ENCODE data around the gene C1orf198. TPM values are rescaled to one million over a fixed set of nuclear protein-coding genes. Genes with fewer than 3 reads are reported as not detected.
"Not testable (repeated sequence)": the region's sequence is repeated elsewhere in the genome, so short reads cannot be mapped to it uniquely, and the experiment has no call there.

Gene C1orf198
- total and polyA plus RNA-seq, 5 experiments from 2014 or later, result 5.5 to 8.9 (median 7.0) TPM

DNA sequence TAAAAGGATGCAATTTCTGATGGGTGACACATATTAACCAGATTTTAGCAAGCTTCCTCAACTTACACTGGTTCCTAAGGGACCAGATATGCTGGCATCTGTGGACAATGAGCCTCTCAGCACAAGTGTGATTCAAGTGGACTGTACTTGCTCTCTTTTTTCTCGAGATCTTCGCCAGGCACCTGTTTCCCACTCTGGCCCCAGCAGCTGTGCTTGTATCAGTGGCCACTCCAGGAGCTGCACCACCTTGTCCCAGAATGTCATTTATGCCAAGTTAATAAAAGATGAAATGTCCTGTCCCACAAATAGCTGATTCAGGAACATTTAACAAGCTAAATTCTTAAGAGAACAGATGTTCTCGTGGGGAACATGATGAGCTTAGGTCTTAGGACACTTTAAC is 14.6 kb downstream of the C1orf198 start:
- H3K27ac Mint-ChIP-seq, result no peak overlapping the region
- ATAC-seq, result no peak
- H3K27me3 Mint-ChIP-seq, result no peaks in the 10 kb centered on the region
- no peak for DNase-seq
- POLR2A ChIA-PET, result no interaction called here
- no peak overlapping the region for H3K4me3 Mint-ChIP-seq
- H3K9me3 Mint-ChIP-seq, result no peaks in the 10 kb centered on the region
- peaks cover 0 to 9% (median 3%) of the 10 kb centered on the region in 4 donors for H3K4me1 Mint-ChIP-seq
- H3K36me3 Mint-ChIP-seq, result peaks cover 4 to 40% (median 22%) of the 10 kb centered on the region in 3 donors

GRCh38 chr1:230852959-230853358 is 15.4 kb downstream of the C1orf198 start:
- no peak for ATAC-seq
- no peak for DNase-seq
- Mint-ChIP-seq H3K36me3 (peaks cover 4 to 40% (median 22%) of the 10 kb centered on the region in 3 donors), H3K9me3 (no peaks in the 10 kb centered on the region), H3K27ac (peak overlapping the region in 1 of 10 donors; percentile 23), H3K27me3 (no peaks in the 10 kb centered on the region), H3K4me1 (peaks cover 0 to 9% (median 3%) of the 10 kb centered on the region in 4 donors), H3K4me3 (no peak overlapping the region)
- POLR2A ChIA-PET, result no interaction called here

- Mint-ChIP-seq H3K27ac (no peak overlapping the region), H3K9me3 (no peaks in the 10 kb centered on the region), H3K4me1 (peaks cover 0 to 8% (median 3%) of the 10 kb centered on the region in 4 donors), H3K36me3 (peaks cover 4 to 40% (median 22%) of the 10 kb centered on the region in 3 donors), H3K27me3 (no peaks in the 10 kb centered on the region), H3K4me3 (no peak overlapping the region)
- no peak for ATAC-seq
- POLR2A ChIA-PET, result no interaction called here
- no peak for DNase-seq
Observed at GRCh38 chr1:230851291-230851691, 17.0 kb downstream of the C1orf198 start.

DNA sequence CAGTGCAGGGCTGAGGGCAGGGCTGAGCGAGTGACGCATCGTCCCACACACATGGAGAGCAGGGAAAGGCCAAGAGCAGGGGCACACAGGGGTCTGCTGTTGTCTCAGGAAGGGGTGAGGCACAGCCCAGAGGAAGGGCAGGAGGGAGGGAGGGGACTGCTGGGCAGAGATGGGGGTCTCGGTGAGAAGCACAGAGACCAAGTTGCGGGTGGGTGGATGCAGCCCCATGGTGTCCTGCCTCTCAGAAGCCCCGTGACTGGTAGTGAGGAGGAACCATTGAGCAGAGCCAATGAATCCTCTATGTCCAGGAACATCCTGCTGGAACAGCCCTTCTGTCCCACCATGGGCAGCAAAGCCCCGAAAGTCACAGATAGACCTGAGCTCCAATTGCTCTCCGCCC is 17.8 kb downstream of the C1orf198 start:
- no peaks in the 10 kb centered on the region for H3K9me3 Mint-ChIP-seq
- ATAC-seq, result no peak
- H3K27me3 Mint-ChIP-seq, result no peaks in the 10 kb centered on the region
- POLR2A ChIA-PET, result no interaction called here
- H3K4me3 Mint-ChIP-seq, result no peak overlapping the region
- DNase-seq, result no peak
- H3K4me1 Mint-ChIP-seq, result peaks cover 0 to 8% (median 3%) of the 10 kb centered on the region in 4 donors
- H3K27ac Mint-ChIP-seq, result no peak overlapping the region
- H3K36me3 Mint-ChIP-seq, result peaks cover 4 to 39% (median 19%) of the 10 kb centered on the region in 3 donors

GRCh38 chr1:230849451-230850224 is 18.7 kb downstream of the C1orf198 start:
- ATAC-seq (no peak), DNase-seq (no peak)
- Mint-ChIP-seq H3K36me3 (peaks cover 4 to 30% (median 13%) of the 10 kb centered on the region in 3 donors), H3K27me3 (no peaks in the 10 kb centered on the region), H3K4me1 (peaks cover 0 to 8% (median 3%) of the 10 kb centered on the region in 4 donors), H3K27ac (no peak overlapping the region), H3K9me3 (no peaks in the 10 kb centered on the region), H3K4me3 (no peak overlapping the region)
- POLR2A ChIA-PET, result no interaction called here

DNA sequence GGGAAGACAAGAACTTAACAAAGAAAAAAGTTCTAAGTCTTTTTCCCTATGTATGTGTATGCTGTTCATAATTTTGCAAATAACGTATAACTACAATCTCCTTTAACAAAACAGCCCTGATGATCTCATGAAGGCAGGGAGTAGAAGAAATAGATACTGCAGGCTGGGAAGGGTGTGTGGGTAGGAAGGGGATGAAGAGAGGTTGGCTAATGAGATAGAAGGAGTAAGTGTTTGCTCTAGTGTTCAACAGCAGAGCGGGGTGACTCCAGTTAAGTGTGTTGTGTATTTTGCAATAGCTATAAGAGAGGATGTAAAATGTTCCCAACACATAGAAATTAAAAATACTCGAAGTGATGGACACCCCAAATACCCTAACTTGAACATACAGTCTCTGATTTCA is 20.1 kb downstream of the C1orf198 start:
- ATAC-seq, result no peak
- Mint-ChIP-seq H3K27ac (no peak overlapping the region), H3K4me1 (peaks cover 0 to 10% (median 3%) of the 10 kb centered on the region in 4 donors), H3K4me3 (no peak overlapping the region), H3K27me3 (no peaks in the 10 kb centered on the region), H3K36me3 (peaks cover under 1 to 28% (median 11%) of the 10 kb centered on the region in 3 donors), H3K9me3 (no peaks in the 10 kb centered on the region)
- DNase-seq, result no peak
- POLR2A ChIA-PET, result no interaction called here

- H3K27ac Mint-ChIP-seq, POLR2A ChIA-PET: not testable (repeated sequence)
Observed at GRCh38 chr1:230845184-230845583, 23.1 kb downstream of the C1orf198 start.

GRCh38 chr1:230844561-230844960 is 23.8 kb downstream of the C1orf198 start:
- peaks cover 0 to 2% (median 0%) of the 10 kb centered on the region in 4 donors for H3K4me1 Mint-ChIP-seq
- ATAC-seq (no peak), DNase-seq (no peak)
- H3K4me3 Mint-ChIP-seq, result no peak overlapping the region
- no peaks in the 10 kb centered on the region for H3K9me3 Mint-ChIP-seq
- peak overlapping the region in 1 of 10 donors; percentile 25 for H3K27ac Mint-ChIP-seq
- peaks cover 7 to 38% (median 14%) of the 10 kb centered on the region in 3 donors for H3K36me3 Mint-ChIP-seq
- POLR2A ChIA-PET, result no interaction called here
- H3K27me3 Mint-ChIP-seq, result no peaks in the 10 kb centered on the region

More at GRCh38 chr1:230845184-230845583, 23.1 kb downstream of the C1orf198 start:
- not testable (repeated sequence) for DNase-seq, H3K4me3 Mint-ChIP-seq, H3K27me3 Mint-ChIP-seq, H3K9me3 Mint-ChIP-seq, ATAC-seq, H3K4me1 Mint-ChIP-seq
- H3K36me3 Mint-ChIP-seq, result peaks cover 7 to 35% (median 11%) of the 10 kb centered on the region in 3 donors

- H3K4me3 Mint-ChIP-seq, result no peak overlapping the region
- H3K9me3 Mint-ChIP-seq, result no peaks in the 10 kb centered on the region
- peaks cover 7 to 46% (median 18%) of the 10 kb centered on the region in 3 donors for H3K36me3 Mint-ChIP-seq
- DNase-seq (no peak), ATAC-seq (no peak)
- H3K4me1 Mint-ChIP-seq, result peaks cover 0 to 2% (median 0%) of the 10 kb centered on the region in 4 donors
- POLR2A ChIA-PET, result no interaction called here
- no peaks in the 10 kb centered on the region for H3K27me3 Mint-ChIP-seq
- no peak overlapping the region for H3K27ac Mint-ChIP-seq
Observed at GRCh38 chr1:230843503-230844309, 24.6 kb downstream of the C1orf198 start.

DNA sequence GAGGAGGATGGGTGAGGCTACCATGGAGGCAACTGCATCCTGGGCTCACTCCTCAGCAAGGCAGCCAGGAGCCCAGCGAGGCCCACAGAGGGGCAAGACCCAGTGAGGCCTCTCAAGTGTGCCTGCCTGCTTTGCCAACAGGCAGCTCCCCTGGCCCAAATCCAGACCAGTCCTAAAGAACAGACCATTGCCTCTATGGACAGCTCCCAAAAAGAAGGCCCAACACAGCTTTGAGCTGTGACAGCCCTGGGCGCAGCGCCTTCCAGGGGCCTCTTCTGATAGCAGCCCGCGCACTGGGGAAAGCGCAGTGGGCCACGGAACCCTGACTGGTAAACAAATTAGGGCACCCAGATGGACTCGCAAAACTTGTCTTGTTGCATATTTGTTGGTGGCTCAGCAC is 25.5 kb downstream of the C1orf198 start:
- ATAC-seq, result no peak
- no peak overlapping the region for H3K27ac Mint-ChIP-seq

GRCh38 chr1:230839173-230839572 is 29.1 kb downstream of the C1orf198 start:
- Mint-ChIP-seq H3K36me3 (peaks cover 7 to 54% (median 35%) of the 10 kb centered on the region in 3 donors), H3K27ac (no peak overlapping the region), H3K4me1 (peaks cover 0 to 2% (median 0%) of the 10 kb centered on the region in 4 donors), H3K9me3 (no peaks in the 10 kb centered on the region), H3K27me3 (peaks cover 0 to 6% (median 4%) of the 10 kb centered on the region in 5 donors), H3K4me3 (no peak overlapping the region)
- DNase-seq (no peak), ATAC-seq (no peak)
- POLR2A ChIA-PET, result no interaction called here

More for the DNA sequence above, 25.5 kb downstream of the C1orf198 start:
- POLR2A ChIA-PET, result no interaction called here
- H3K4me1 Mint-ChIP-seq, result peaks cover 0 to 2% (median 0%) of the 10 kb centered on the region in 4 donors
- H3K9me3 Mint-ChIP-seq, result no peaks in the 10 kb centered on the region
- no peaks in the 10 kb centered on the region for H3K27me3 Mint-ChIP-seq
- DNase-seq, result no peak
- no peak overlapping the region for H3K4me3 Mint-ChIP-seq
- H3K36me3 Mint-ChIP-seq, result peaks cover 7 to 54% (median 26%) of the 10 kb centered on the region in 3 donors

DNA sequence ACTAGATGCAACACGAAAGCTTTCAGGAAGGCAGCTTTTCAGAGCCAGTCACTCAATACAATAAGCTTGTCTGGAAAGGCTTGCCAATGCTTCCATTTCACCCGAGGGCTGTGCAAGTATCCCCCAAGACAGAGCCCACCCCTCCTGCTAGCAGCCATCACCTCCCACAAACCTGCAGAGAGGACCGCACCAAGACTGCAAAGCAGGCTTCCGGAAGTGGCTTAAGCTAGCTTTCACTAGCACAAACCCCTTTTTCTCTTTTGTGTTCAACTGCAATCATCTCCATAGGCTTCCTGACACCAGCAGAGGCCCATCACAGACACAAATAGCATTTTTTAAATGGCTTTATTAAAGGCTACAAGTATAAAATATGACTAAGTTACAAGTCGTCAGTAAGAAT is 31.5 kb downstream of the C1orf198 start:
- H3K9me3 Mint-ChIP-seq, result peaks cover 0 to 11% (median 0%) of the 10 kb centered on the region in 9 donors
- POLR2A ChIA-PET, result no interaction called here
- DNase-seq (no peak), ATAC-seq (no peak)
- peaks cover 8 to 40% (median 26%) of the 10 kb centered on the region in 3 donors for H3K36me3 Mint-ChIP-seq
- peaks cover 1 to 29% (median 9%) of the 10 kb centered on the region in 5 donors for H3K27me3 Mint-ChIP-seq
- no peaks in the 10 kb centered on the region for H3K4me1 Mint-ChIP-seq
- H3K4me3 Mint-ChIP-seq, result no peak overlapping the region
- H3K27ac Mint-ChIP-seq, result no peak overlapping the region

DNA sequence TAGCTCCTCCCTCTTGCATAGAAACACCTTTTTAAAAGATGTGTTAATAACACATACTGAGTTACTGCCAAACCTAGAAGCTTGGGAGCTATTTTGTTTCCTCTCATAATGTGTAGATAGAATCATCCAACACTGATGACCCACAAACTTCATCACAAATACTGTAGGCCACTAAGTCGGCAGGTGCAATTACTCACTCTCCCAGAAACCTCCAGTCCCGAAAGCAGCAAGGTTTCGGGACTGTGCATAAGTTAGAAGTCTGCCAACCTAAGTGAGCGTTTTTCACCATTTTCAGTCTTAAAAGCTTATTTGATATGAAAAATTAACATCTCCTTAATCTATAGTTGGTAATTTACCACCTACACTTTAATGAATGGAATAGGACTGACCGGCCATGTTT is 32.0 kb downstream of the C1orf198 start:
- no peak overlapping the region for H3K4me3 Mint-ChIP-seq
- no peak for ATAC-seq

More for the DNA sequence above, 32.0 kb downstream of the C1orf198 start:
- POLR2A ChIA-PET, result no interaction called here
- no peak for DNase-seq
- peaks cover 1 to 31% (median 10%) of the 10 kb centered on the region in 5 donors for H3K27me3 Mint-ChIP-seq
- H3K27ac Mint-ChIP-seq, result no peak overlapping the region
- peaks cover 7 to 36% (median 26%) of the 10 kb centered on the region in 3 donors for H3K36me3 Mint-ChIP-seq
- H3K4me1 Mint-ChIP-seq, result no peaks in the 10 kb centered on the region
- H3K9me3 Mint-ChIP-seq, result peaks cover 0 to 16% (median 0%) of the 10 kb centered on the region in 9 donors
